Right lobe of liver (tissue), 4 donors: ENCODE measurements around the gene CLEC16A.

Source experiments
- CTCF ChIP-seq, 4 donors: fragments of 200-600 bp in 3 of 4; fragments of 450-650 bp in 1 of 4; IDR thresholded peaks; one replicate each; pipeline versions ENCODE4 v1.5.1 to v1.8.0; 2016 to 2022; ENCODE audit warnings: antibody characterized with exemption in 4 of 4, mild to moderate bottlenecking in 2 of 4
- POLR2A ChIP-seq: fragments of 450-650 bp; IDR thresholded peaks from one replicate; pipeline ENCODE4 v1.6.1; 2017; ENCODE audit warnings: antibody characterized with exemption, mild to moderate bottlenecking
- donor health status: DM: no; HTN: no; CAD: no.
- donor health status: DM: no; HTN: no; CAD: no.
- donor health status: DM: no; HTN: yes; CAD: no.

GRCh38 chr16:10972819-10973464 is 28.6 kb downstream of the CLEC16A start:
- TF ChIP-seq CTCF (IDR thresholded peaks at IDR 0.05) (no peak), POLR2A (no peak)
